Esophagus squamous epithelium (tissue), 5 donors: ENCODE data around the gene ZNF654. TPM values are rescaled to one million over a fixed set of nuclear protein-coding genes. Genes with fewer than 3 reads are reported as not detected.

Experiments used
- DNase-seq: peaks from one replicate; lab custom pipeline; 2025; lab: John Stamatoyannopoulos, UW
- H3K27ac ChIP-seq, 4 donors: fragments of 200-600 bp; sonication (generic); one replicate each; pipeline ENCODE4 v1.5.1; 2016 to 2019; ENCODE audit warnings: mild to moderate bottlenecking in 1 of 4
- H3K27me3 ChIP-seq, 4 donors: fragments of 200-600 bp; sonication (generic); 1 replicate in 3 of 4; 2 replicates in 1 of 4; pipeline versions ENCODE4 v1.5.1 to v1.6.0; 2017 to 2021; ENCODE audit warnings: antibody characterized with exemption in 1 of 4
- H3K36me3 ChIP-seq, 3 donors: fragments of 200-600 bp; sonication (generic); one replicate each; pipeline ENCODE4 v1.5.1; 2016 to 2019
- H3K4me1 ChIP-seq, 3 donors: fragments of 200-600 bp; sonication (generic); one replicate each; pipeline ENCODE4 v1.5.1; 2017 to 2019
- H3K4me3 ChIP-seq, 4 donors: fragments of 200-600 bp; sonication (generic); 1 replicate in 3 of 4; 2 replicates in 1 of 4; pipeline ENCODE4 v1.5.1; 2016 to 2019; ENCODE audit warnings: mild to moderate bottlenecking in 2 of 4, moderate library complexity in 1 of 4
- H3K9me3 ChIP-seq, 3 donors: fragments of 200-600 bp; sonication (generic); one replicate each; pipeline ENCODE4 v1.5.1; 2016 to 2019
- CTCF ChIP-seq, 6 experiments: fragments of 450-650 bp in 4 of 6; fragments of 200-600 bp in 2 of 6; sonication (generic) in 2 of 6; IDR thresholded peaks; one replicate each; pipeline ENCODE4 v1.5.1; 2016 to 2019; ENCODE audit warnings: antibody characterized with exemption in 6 of 6, mild to moderate bottlenecking in 4 of 6, moderate library complexity in 4 of 6
- POLR2A ChIP-seq, 4 donors: fragments of 450-650 bp; IDR thresholded peaks; one replicate each; pipeline ENCODE4 v1.6.1; 2017; ENCODE audit warnings: antibody characterized with exemption in 4 of 4, mild to moderate bottlenecking in 4 of 4, moderate library complexity in 3 of 4
- WGBS, 2 donors: methylation state at CpG; one replicate each; pipeline ENCODE4 v1.1.5; 2018; 5-methylcytosine and 5-hydroxymethylcytosine counted together
- intact Hi-C: fragments of 100-400 bp; cut with DNase I; formaldehyde crosslinking; loops from one replicate; pipeline ENCODE4 v1.15.0; 2022
- total RNA-seq, 4 donors: library from RNA; depleted of rRNA; stranded (reverse); fragments of >200 nt; gene quantifications; one replicate each; pipeline ENCODE4 v1.1.0, GENCODE V29; 2016
- donor health status: DM: yes; HTN: yes; CAD: no.

ZNF654 gene
- total RNA-seq, 4 donors from 2014 or later, result 8.4 to 16.4 (median 10.1) TPM

DNA sequence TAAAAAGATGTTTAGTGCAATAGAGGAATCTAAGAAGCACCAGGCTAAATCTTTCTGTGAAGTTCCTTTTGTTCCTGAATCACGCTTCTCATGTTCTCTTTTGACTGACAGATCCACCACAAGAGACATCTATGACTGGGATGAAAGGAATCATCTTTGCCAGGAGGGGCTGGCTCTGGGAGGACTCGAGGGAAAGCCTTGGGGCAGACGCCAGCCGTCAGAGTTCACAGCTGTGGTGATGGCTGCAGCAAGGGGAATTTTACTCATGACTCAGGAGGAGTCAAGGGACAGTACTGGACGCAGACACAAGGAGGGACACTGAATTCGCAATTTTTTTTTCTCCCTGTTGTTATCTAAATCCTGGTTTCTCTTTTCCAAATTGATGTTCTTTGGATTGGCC, 129.4 kb downstream of the ZNF654 start:
- Histone ChIP-seq H3K36me3 (no peaks in the 10 kb centered on the region), H3K9me3 (no peaks in the 10 kb centered on the region), H3K27me3 (no peaks in the 10 kb centered on the region), H3K4me1 (no peaks in the 10 kb centered on the region), H3K4me3 (no peak overlapping the region), H3K27ac (no peak overlapping the region)
- WGBS, 2 donors, result 62 to 73% methylated on average over 6 of the region's 6 CpGs
- DNase-seq, result no peak
- TF ChIP-seq CTCF (IDR thresholded peaks at IDR 0.05) (no peak), POLR2A (IDR thresholded peaks at IDR 0.05) (no peak)
- intact Hi-C loops, result no loop called here

- Histone ChIP-seq H3K36me3 (no peaks in the 10 kb centered on the region), H3K9me3 (no peaks in the 10 kb centered on the region), H3K4me1 (no peaks in the 10 kb centered on the region), H3K27me3 (no peaks in the 10 kb centered on the region), H3K27ac (no peak overlapping the region), H3K4me3 (no peak overlapping the region)
- no peak for TF ChIP-seq CTCF (IDR thresholded peaks at IDR 0.05)
- no peak for TF ChIP-seq POLR2A (IDR thresholded peaks at IDR 0.05)
- DNase-seq, result no peak
- 86 to 89% methylated on average over 11 of the region's 11 CpGs for WGBS, 2 donors
- intact Hi-C loops, result no loop called here
These were observed 130.3 kb downstream of the ZNF654 start for GRCh38 chr3:88189361-88189810.

DNA sequence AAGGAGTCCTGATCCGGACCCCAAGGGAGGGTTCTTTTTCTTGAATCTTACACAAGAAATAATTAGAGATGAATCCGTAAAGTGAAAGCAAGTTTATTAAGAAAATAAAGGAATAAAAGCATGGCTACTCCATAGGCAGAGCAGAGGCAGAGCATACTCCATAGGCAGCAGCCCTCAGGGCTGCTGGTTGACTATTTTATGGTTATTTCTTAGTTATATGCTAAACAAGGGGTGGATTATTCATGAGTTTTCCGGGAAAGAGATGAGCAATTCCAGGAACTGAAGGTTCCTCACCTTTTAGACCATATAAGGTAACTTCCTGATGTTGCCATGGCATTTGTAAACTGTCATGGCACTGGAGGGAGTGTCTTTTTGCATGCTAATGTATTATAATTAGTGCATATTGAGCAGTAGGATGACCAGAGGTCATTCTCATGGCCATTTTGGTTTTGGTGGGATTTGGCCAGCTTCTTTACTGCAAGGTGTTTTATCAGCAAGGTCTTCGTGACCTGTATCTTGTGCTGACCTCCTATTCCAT, 132.9 kb downstream of the ZNF654 start:
- 64 to 66% methylated on average over 4 of the region's 4 CpGs for WGBS, 2 donors
- no peaks in the 10 kb centered on the region for H3K4me1 ChIP-seq
- no peak overlapping the region for H3K27ac ChIP-seq
- no peaks in the 10 kb centered on the region for H3K27me3 ChIP-seq
- TF ChIP-seq CTCF (IDR thresholded peaks at IDR 0.05), result no peak
- no peak for TF ChIP-seq POLR2A (IDR thresholded peaks at IDR 0.05)
- H3K9me3 ChIP-seq, result no peaks in the 10 kb centered on the region
- no peaks in the 10 kb centered on the region for H3K36me3 ChIP-seq
- DNase-seq, result no peak
- intact Hi-C loops, result no loop called here
- H3K4me3 ChIP-seq, result no peak overlapping the region

GRCh38 chr3:88192631-88193030, 133.6 kb downstream of the ZNF654 start:
- intact Hi-C loops, result no loop called here
- H3K4me1 ChIP-seq, result no peaks in the 10 kb centered on the region
- no peaks in the 10 kb centered on the region for H3K36me3 ChIP-seq
- no peaks in the 10 kb centered on the region for H3K9me3 ChIP-seq
- 38 to 43% methylated on average over 3 of the region's 3 CpGs for WGBS, 2 donors
- no peak overlapping the region for H3K4me3 ChIP-seq
- DNase-seq, result no peak
- H3K27me3 ChIP-seq, result no peaks in the 10 kb centered on the region
- TF ChIP-seq CTCF (IDR thresholded peaks at IDR 0.05), result no peak
- TF ChIP-seq POLR2A (IDR thresholded peaks at IDR 0.05), result no peak
- H3K27ac ChIP-seq, result no peak overlapping the region

Other genes with a start within 250 kb of the ZNF654 start
- gene CGGBP1, start 250 bp upstream of the ZNF654 start, total RNA-seq, result 10 to 100 TPM; 17.6 to 46.3 (median 34.0) TPM
- 10 to 100 TPM; 10.6 to 19.8 (median 15.6) TPM for gene C3orf38, start 90.7 kb downstream of the ZNF654 start, total RNA-seq